22Rv1 (cell line): ENCODE results near the gene ZSCAN4.

Experiments used
- ZFX ChIP-seq: fragments of 450-650 bp; IDR thresholded peaks from 2 replicates; pipeline ENCODE4 v1.6.1; 2017; ENCODE audit warnings: antibody characterized with exemption, borderline replicate concordance
- TF ChIP-seq, protein P1 (sequence below): fragments of 450-650 bp; IDR thresholded peaks from 2 replicates; pipeline ENCODE4 v1.5.1; 2017; ENCODE audit warnings: mild to moderate bottlenecking

DNA sequence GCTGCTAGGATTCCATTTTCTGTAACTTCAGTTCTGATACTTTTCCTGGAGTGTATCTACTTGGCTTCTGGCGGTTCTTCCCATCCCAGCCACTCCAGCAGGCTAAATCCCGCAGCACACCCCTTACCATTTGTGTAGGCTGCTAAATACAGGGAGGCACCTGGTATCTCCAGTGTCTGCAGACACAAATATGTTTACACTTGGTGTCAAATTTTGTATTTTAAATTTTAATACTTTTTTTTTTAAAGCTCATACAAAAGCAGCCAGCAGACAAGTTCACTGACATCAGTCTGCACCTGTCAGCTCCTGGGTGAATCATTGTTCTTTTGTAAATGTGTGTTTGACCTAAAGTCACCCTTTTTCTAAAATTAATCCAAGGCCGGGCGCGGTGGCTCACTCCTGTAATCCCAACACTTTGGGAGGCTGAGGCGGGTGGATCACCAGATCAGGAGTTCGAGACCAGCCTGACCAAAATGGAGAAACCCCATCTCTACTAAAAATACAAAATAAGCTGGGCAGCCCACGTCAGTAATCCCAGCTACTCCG is 3.4 kb upstream of the ZSCAN4 start:
- TF ChIP-seq, protein P1, sequence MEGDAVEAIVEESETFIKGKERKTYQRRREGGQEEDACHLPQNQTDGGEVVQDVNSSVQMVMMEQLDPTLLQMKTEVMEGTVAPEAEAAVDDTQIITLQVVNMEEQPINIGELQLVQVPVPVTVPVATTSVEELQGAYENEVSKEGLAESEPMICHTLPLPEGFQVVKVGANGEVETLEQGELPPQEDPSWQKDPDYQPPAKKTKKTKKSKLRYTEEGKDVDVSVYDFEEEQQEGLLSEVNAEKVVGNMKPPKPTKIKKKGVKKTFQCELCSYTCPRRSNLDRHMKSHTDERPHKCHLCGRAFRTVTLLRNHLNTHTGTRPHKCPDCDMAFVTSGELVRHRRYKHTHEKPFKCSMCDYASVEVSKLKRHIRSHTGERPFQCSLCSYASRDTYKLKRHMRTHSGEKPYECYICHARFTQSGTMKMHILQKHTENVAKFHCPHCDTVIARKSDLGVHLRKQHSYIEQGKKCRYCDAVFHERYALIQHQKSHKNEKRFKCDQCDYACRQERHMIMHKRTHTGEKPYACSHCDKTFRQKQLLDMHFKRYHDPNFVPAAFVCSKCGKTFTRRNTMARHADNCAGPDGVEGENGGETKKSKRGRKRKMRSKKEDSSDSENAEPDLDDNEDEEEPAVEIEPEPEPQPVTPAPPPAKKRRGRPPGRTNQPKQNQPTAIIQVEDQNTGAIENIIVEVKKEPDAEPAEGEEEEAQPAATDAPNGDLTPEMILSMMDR = no peak
- TF ChIP-seq ZFX = no peak
